MCF 10A (cell line): Measurements from ENCODE around the gene FER1L5. TPM values are rescaled to one million over a fixed set of nuclear protein-coding genes. Genes with fewer than 3 reads are reported as not detected.

Experiments used
- BruUV-seq: library from RNA; stranded (reverse); fragments of 400-500 nt; replicated peaks from 2 replicates; lab custom pipeline; 2021; lab: Mats Ljungman, UMichigan
- CTCF ChIA-PET: fragments of 300-600 bp; sonication (Branson Sonifier 250); formaldehyde crosslinking; extraction: SDS; loops from one replicate; lab custom pipeline; 2021; ENCODE audit warnings: antibody characterized with exemption, inconsistent platforms; lab: Yijun Ruan, JAX
- POLR2A ChIA-PET: fragments of 300-600, 350-650 bp; sonication (Branson Sonifier 250); formaldehyde crosslinking; extraction: SDS; loops from one replicate; lab custom pipeline; 2020; ENCODE audit warnings: antibody characterized with exemption, inconsistent platforms; lab: Yijun Ruan, JAX
- DNase-seq: peaks from one replicate; pipeline ENCODE4 v3.0.0-alpha.2; 2018; ENCODE audit not compliant: unreplicated experiment
- H3K27ac Mint-ChIP-seq: one replicate; pipeline ENCODE4 v1.8.0; 2022; ENCODE audit warnings: mild to moderate bottlenecking, low read depth, mixed read lengths; ENCODE audit not compliant: unreplicated experiment
- H3K27me3 Mint-ChIP-seq: one replicate; pipeline ENCODE4 v1.8.0; 2022; ENCODE audit warnings: mixed read lengths; ENCODE audit not compliant: insufficient read depth, unreplicated experiment
- H3K36me3 Mint-ChIP-seq: one replicate; pipeline ENCODE4 v1.8.0; 2022; ENCODE audit warnings: mild to moderate bottlenecking, moderate library complexity, mixed read lengths; ENCODE audit not compliant: insufficient read depth, unreplicated experiment
- H3K4me1 Mint-ChIP-seq: one replicate; pipeline ENCODE4 v1.8.0; 2022; ENCODE audit warnings: mixed read lengths; ENCODE audit not compliant: insufficient read depth, unreplicated experiment
- H3K4me3 Mint-ChIP-seq: one replicate; pipeline ENCODE4 v1.8.0; 2022; ENCODE audit warnings: mild to moderate bottlenecking, moderate library complexity, mixed read lengths; ENCODE audit not compliant: unreplicated experiment
- H3K9me3 Mint-ChIP-seq: one replicate; pipeline ENCODE4 v1.8.0; 2022; ENCODE audit warnings: mixed read lengths; ENCODE audit not compliant: unreplicated experiment
- CTCF ChIP-seq: fragments of 200-600 bp; IDR thresholded peaks from one replicate; pipeline ENCODE4 v1.8.0; 2022; ENCODE audit warnings: antibody characterized with exemption, mild to moderate bottlenecking; ENCODE audit not compliant: unreplicated experiment
- intact Hi-C: fragments of 100-400 bp; cut with micrococcal nuclease; formaldehyde crosslinking; loops from 2 replicates; pipeline ENCODE4 v1.14.1; 2022
- total RNA-seq: library from RNA; stranded (reverse); gene quantifications from 2 replicates; pipeline ENCODE4 v1.2.3, GENCODE V29; 2022

The FER1L5 gene
- total RNA-seq, 1 experiment from 2014 or later: not detected

GRCh38 chr2:96692094-96692971 is 49.8 kb downstream of the FER1L5 start:
- Mint-ChIP-seq H3K9me3 (no peaks in the 10 kb centered on the region), H3K4me3 (no peak overlapping the region), H3K27ac (no peak overlapping the region), H3K27me3 (no peaks in the 10 kb centered on the region), H3K36me3 (no peaks in the 10 kb centered on the region), H3K4me1 (no peaks in the 10 kb centered on the region)
- TF ChIP-seq CTCF: no peak
- ChIA-PET CTCF (interaction anchor here (0.8 kb wide), 1 partner anchor 108 kb away, joined by 3 read pairs; no protein-coding TSS in a partner anchor), POLR2A (interaction anchor here (0.7 kb wide), 1 partner anchor 301 kb away, joined by 3 read pairs; no protein-coding TSS in a partner anchor)
- no TSS peak for BruUV-seq
- intact Hi-C loops: no loop called here
- DNase-seq: no peak

- intact Hi-C loops: no loop called here
- H3K27ac Mint-ChIP-seq: no peak overlapping the region
- no peaks in the 10 kb centered on the region for H3K9me3 Mint-ChIP-seq
- no TSS peak for BruUV-seq
- ChIA-PET CTCF (interaction anchor here (0.8 kb wide), 1 partner anchor 107 kb away, joined by 3 read pairs; no protein-coding TSS in a partner anchor), POLR2A (interaction anchor here (0.8 kb wide), 1 partner anchor 28 kb away, joined by 3 read pairs; no protein-coding TSS in a partner anchor)
- no peaks in the 10 kb centered on the region for H3K27me3 Mint-ChIP-seq
- H3K4me1 Mint-ChIP-seq: peaks cover 2% of the 10 kb centered on the region
- TF ChIP-seq CTCF: no peak
- no peak for DNase-seq
- no peak overlapping the region for H3K4me3 Mint-ChIP-seq
- no peaks in the 10 kb centered on the region for H3K36me3 Mint-ChIP-seq
Measured at GRCh38 chr2:96693286-96694200, 51.0 kb downstream of the FER1L5 start.

DNA sequence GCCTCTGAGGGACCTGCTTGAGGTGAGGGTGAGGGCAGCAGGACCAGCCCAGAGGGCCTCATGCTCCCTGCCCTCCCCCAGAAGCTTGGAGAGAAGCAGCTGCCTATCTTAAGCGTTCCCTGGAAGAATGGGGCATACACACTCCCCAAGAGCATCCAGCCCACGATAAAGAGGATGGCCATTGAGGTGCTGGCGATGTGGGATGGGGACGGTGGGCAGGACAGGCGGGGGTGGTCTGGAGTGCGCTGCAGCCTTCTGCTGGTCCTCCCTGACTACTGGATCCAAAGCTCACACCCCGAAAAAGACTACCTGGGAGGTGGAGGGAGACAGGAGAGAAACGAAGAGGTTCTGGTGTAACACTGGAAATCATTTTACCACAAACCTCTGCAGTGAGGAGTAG is 51.7 kb downstream of the FER1L5 start:
- DNase-seq: no peak
- Mint-ChIP-seq H3K4me1 (peaks cover 5% of the 10 kb centered on the region), H3K4me3 (no peak overlapping the region), H3K27me3 (no peaks in the 10 kb centered on the region), H3K36me3 (no peaks in the 10 kb centered on the region), H3K9me3 (no peaks in the 10 kb centered on the region), H3K27ac (no peak overlapping the region)
- no peak for TF ChIP-seq CTCF
- no TSS peak for BruUV-seq
- ChIA-PET CTCF (interaction anchor here (0.5 kb wide), 1 partner anchor 266 kb away, joined by 4 read pairs; no protein-coding TSS in a partner anchor), POLR2A (interaction anchor here (0.8 kb wide), 1 partner anchor 29 kb away, joined by 3 read pairs; no protein-coding TSS in a partner anchor)
- intact Hi-C loops: no loop called here
